HG03469 (cell line): ENCODE data around the gene CDH23.

Experiments
- ATAC-seq: cut with Tn5 transposase; IDR thresholded peaks from one replicate; pipeline ENCODE4 v1.9.1; 2021; ENCODE audit warnings: mild to moderate bottlenecking, moderate library complexity, moderate number of reproducible peaks; ENCODE audit not compliant: unreplicated experiment

The CDH23 gene

DNA sequence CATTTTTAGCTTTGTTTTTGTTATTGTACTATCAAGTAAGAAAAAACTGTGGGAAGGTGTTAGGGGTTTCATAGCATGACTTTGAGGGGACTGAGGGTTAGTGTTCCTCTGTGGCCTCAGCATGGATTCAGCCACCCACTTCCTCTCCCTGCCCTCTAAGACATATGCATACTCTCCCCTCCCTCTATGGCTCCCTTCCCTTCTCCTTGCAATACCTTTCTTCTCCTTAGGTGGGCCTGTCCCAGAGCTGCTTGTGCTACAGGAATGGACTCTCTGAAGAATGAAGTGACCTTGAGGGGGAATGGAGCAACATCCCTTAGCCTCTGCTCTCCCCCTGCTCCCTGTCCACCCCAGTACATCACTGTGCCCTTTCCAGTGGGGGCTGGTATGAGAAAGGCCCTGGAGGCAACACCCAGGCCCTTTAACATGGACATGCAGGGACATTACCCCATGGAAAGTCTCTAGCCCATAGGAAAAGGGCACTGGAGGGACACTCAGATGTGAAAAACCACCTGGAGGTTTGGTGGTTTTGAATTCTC lies 22.4 kb downstream of the CDH23 start:
- ATAC-seq, result no peak

DNA sequence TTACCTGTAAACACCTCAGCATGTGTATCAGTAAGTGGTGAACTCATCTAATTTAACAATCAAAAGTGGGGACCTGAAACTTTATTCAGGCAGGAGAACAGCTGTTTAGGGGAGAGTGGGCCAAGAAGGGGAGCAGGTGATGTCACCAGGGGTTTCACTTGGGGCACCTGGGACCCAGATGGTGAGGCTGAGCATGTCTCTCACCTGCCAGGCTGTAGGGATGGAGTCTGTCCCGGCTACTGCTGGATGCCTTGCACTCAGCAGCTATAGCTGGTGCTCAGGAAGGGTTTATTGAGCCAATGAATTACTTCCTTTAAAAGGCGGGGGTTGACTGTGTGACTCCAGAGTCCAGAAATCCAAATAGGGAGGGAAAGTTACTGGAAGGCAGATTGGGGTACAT lies 23.0 kb downstream of the CDH23 start:
- no peak for ATAC-seq

DNA sequence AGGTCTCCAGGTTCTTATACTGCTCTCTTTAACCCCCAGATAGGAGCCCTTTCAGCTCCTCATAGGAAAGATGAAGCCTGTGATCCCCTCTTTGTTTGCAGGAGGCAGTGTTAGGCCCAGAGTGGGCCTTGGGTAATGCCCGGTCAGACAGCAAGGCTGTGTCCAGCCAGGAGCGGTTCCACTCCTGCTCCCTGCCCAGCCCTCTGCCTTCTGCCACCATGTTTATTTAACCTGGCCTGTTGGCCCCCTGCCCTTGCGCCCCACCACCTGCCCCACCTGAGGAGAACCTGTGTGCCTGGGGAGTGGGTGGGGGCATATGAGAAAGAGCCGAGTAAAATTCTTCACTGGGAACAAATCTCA lies 24.3 kb downstream of the CDH23 start:
- ATAC-seq, result no peak

DNA sequence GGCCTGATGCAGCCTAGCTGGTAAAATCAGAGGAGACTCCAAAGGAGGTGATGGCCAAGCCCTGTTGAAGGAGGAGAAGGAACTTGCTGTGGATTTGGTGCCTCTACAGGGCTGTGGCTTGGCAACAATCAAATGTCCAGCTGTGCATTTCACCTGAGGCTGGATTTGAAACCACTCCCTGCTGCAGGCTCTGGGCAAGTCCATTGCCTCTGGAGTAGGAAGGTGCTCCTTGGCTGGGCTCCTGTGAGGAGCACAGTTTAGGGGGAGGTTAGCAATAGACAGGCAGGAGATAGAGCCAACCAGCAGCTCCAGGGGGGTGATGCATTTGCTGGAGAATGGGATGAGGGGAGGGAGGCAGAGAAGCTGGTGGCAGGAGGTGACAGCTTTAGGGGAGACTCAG lies 26.5 kb downstream of the CDH23 start:
- no peak for ATAC-seq

DNA sequence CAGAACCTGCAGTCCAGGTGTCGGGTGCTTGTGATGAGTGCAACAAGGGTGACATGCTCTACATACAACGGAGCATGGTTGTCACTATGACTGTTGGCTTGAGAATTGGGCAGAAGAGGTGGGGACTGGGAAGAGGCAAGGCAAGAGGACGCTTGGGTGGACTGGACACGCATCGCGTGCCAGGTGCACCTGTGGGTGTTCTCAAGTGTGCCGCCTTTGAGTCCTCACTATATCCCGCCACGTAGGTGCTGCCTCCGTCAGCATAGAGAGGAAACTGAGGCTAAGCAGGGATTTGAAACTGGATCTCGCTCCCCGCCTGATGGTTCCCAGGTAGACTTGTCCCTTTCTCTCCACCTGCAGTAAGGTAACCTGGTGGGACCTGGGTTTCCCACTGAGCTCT lies 27.2 kb downstream of the CDH23 start:
- ATAC-seq, result no peak

DNA sequence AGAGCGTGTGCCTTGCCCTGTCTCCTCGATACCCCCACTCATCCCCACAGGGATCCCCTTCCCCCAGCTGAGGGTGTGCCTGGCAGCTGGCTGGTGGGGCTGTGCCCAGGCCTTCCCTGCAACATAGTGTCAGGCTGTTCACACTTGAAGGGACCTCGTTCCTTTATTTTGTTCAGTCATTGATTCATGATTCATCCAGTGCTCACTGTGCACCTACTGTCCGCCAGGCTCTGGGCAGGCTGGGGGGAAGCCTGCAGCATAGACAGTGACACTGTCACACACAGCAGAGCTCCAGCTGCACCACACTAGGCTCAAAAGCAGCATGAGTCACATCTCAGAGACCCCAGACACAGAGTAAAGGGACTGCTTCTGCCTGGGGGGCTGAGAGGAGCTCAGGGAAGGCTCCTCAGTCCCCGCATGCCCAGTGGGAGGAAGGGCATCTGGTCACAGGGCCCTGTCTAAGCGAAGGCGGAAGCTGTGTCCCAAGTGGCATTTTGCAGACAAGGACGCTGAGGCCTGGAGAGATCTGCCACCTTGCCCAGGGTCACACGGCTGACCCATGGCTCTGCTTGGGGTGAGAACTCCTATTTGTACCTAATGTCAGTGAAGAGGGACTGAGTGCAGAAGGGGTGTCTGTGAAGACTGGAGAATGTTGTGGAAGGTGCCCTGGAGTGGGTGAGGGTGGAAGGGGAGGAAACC lies 27.9 kb downstream of the CDH23 start:
- ATAC-seq, result no peak

DNA sequence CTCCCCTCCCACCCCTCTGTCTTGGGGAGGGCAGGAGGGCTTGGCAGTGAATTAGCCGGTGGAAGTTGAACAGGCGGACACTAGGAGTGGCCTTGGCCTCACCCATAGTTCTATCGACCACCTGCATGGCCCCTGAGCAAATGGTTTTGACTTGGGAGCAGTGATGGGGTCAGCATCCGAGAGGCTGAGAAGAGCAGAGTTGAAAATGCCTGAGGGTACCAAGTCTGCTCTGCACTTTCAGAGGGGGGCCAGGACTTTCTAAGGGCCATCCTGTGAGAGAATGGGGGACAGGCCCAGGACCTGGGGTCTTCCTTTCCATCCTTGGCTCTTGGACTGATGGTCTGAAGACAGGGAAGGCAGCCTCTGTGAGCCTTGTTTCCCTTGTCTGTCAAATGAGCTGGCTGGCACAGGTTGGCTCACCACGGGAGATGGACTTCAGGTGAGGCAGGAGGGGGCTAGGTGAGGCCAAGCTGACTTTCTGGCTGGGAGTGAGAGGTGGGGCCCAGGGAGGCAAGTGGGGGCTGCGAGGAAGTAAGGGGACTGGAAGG lies 29.4 kb downstream of the CDH23 start:
- no peak for ATAC-seq

DNA sequence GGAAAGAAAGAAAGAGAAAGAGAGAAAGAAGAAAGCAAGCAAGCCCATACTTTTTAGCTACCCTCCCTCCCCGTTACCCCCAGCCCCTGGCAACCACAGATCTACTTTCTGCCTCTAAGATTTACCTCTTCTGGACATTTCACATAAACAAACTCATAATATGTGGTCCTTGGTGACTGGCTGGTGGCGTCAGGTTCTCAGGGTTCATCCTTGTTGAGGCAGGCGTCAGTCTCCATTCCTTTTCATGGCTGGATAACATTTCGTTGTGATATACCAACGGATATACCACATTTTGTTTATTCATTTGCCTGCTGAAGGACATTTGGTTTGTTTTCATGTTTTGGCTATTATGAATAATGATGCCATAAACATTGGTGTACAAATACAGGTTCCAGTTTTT lies 30.5 kb downstream of the CDH23 start:
- no peak for ATAC-seq

DNA sequence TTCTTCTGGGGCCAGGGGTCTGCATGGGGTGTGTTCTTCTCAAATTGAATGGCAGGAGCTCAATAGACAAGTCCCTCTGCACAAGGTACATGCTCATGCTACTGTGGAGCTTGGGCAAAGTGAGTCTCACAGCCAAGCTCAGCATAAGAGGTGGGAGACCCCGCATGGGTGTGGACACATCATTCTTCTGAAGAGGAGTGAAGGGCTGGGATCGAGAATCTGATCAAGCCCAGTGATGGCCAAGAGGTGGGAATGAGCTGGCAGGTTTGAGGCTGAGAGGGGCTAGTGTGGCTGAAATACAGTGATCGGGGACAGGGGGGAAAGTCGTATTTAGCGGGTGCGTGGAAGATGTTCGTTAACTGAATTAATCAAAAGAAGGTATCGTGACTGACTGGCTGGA lies 32.6 kb downstream of the CDH23 start:
- ATAC-seq, result no peak

DNA sequence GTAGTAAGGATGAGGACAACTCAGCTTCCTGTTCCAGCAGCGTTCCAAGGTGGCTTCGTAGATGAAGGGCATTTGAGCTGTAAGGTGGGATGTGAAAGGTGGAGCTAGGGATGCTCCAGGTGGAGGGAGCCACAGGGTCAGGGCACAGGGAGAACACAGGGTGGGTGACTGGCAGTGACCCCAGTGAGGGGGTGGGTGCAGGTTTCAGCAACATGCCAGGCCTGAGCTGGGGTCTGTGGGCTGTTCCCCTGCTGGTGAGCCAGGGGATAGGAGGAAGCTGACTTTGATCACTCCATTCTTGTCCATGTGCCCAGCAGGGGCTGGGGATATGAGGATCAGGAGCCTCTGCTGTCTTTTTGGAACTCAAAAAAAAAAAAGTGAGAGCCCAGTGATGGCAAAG lies 33.2 kb downstream of the CDH23 start:
- ATAC-seq, result no peak

DNA sequence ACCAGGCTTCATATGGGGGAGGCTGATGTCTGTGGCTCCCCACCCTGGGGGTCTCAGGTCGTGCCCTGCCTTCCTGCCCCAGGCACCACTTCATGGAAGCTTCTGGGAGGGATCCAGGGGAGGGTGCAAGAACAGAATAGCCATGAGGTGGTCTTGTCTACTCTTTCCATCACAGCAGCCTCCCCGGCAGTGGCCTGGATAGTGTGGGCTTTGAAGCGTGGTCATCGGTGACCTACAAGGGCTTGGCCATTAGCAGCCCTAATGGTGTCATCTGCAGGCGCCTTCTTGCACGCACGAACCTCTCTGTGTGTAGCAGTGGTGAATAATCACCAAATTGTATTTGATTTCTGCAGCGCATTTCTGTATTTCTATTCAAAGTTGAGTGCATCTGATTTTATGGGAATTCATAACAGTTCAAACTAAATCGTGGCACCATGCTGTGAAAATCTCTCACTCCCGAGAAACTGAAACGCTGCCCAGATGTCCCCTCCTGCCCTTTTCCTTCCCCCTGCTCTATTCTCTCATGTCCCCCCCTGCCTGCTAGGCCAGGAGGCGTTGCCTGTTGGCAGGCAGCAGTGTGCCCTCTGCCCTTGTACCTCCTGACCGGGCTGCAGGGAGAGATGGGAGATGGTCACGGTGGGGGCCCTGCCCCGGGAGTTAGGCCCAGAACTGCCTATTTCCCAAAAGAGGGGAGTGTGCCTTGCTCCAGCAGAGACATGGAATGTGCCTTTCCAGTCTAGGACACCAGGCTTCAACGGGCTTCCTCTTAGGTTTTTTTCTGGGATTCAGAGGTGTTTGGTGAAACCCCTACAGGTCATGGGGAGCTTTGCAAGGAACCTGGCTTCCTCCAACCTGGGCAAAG lies 34.8 kb downstream of the CDH23 start:
- ATAC-seq, result no peak

DNA sequence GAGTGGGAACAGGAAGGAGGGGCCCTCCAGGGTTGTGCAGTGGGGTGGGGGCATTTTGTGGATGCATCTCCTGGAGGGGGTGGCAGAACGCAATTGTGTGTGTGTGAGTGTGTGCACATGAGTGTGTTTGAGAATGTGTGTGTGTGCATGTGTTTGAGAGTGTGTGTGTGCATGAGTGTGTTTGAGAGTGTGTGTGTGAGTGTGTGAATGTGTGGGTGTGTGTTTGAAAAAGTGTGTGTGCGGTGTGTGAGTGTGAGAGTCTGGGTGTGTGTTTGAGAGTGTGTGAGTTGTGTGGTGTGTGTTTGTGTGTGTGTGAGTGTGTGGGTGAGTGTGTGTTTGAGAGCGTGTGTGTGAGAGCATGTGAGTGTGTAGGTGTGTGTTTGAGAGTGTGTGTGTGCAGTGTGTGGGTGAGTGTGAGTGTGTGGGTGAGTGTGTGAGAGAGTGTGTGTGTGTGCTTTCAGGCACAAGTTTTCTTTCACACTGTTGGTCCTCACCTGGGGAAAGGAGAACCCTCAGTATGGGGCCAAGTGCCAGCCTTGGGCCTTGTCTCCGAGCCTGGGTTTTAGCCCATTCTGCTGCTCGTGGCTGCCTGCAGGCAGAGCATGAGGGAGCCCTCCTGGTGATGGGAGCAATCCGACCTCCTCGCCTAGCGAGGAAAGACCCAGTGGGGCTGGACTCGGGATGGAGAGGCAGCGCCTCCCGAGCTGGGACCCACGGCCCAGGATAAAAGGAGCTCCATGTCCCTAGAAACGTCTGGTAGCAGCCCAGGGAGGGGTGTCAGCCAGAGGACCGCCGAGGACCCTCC lies 35.6 kb downstream of the CDH23 start:
- ATAC-seq, result no peak

DNA sequence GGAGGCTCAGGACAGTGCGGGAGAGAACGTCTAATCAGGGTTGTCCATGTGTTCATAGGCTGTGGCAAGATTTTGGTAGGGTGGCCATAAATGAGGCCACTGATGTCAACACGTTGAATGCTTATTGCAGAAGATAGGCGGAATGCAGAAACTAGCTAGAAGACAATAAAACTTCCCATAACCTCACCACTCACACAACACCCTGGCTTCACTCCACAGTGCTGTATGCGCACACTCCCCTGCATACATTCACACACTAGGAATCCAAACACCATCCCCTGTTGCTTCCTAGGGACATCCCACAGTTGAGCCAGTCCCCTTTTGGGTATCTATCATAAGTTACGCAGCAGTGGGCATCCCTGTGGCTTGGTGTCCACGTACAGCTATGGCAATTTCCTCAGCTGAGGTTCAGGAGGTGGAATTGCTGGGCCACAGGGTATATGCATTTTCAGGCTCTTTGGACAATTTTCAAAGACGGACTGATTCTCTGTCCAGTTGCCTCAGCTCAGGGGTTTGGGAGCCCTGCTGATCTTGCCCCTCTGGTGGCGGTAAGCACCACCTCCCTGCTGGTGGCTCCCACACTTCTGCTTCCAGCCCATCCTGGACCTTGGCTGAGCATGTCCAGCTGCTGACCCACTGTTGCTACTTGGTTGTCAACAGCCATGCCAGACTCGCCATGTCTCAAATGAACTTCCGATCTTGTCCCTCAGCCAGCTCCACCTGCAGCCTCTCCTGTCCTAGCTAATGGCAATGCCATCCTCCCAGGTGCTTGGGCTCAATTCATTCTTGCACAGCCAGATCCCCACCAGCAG lies 36.4 kb downstream of the CDH23 start:
- ATAC-seq, result no peak

DNA sequence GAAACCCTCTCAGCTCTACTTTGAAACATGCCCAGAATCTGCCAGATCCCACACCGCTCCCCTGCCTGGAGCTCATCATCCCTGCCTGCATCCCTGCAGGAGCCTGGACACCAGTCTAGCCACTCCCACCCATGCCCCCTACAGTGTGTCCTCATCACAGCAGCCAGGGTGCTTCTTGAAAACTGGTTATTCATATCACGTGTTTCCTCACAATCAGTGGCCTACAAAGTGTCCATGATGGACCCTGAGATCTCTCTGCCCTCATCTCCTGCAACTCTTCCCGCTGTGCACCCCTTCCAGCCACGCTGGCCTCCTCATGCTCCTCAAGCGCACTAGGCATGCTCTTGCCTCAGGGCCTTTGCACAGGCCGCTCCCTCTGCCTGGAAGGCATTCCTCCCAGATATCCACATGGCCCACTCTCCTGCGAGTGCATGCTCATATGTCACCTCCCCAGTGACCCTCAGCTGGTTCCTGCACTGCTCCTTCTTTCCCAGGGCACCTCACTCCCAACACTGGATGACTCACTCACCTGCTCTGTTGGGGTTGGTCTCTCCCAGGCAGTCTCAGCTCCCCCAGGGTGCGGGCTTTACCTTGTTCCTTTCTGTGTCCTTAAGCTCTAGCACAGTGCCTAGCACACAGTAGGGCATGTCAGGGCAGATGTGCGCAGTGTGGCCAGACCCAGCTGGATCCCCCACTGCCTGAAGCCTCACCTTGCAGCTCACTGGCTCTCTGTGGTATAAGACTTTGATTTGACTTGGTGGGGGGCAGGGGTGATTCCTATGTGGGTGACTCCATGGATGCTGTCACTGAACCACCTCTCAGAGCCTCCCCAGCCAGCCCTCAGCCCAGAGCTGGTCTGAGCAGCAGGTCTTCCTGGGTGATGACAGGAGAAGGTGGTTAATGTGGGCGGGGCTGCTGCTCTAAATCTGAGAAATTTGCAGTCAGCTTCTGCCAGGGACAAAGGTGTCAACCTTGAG lies 37.3 kb downstream of the CDH23 start:
- ATAC-seq, result no peak

DNA sequence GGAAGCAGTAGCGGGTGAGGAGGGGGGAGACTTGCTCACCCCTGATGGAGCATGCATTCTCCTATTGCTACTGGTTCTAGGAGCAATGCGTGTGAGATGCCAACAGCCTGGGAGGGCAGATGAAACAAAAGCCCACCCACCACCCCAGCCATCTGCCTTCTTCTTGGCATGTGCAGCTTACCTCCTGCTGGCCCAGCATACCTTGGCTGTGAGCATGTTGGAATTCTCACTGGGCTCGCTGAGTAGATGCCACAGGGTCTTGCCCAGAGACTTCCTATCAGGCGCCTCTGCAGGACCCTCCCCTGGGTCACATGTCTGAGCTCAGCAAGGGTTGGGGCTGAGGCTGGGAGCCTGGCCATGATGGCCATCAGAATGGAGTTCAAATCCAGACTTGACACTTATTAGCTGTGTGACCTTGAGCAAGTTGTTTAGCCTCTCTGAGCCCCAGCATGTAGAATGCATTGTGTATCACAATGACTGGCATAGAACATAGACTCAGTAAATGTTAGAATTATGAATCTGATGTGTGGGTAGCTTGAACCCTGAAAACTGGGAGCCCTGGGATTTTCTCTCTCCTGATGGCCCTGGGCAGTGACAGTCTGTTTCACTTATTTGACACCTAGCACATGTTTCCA lies 38.2 kb downstream of the CDH23 start:
- no peak for ATAC-seq

DNA sequence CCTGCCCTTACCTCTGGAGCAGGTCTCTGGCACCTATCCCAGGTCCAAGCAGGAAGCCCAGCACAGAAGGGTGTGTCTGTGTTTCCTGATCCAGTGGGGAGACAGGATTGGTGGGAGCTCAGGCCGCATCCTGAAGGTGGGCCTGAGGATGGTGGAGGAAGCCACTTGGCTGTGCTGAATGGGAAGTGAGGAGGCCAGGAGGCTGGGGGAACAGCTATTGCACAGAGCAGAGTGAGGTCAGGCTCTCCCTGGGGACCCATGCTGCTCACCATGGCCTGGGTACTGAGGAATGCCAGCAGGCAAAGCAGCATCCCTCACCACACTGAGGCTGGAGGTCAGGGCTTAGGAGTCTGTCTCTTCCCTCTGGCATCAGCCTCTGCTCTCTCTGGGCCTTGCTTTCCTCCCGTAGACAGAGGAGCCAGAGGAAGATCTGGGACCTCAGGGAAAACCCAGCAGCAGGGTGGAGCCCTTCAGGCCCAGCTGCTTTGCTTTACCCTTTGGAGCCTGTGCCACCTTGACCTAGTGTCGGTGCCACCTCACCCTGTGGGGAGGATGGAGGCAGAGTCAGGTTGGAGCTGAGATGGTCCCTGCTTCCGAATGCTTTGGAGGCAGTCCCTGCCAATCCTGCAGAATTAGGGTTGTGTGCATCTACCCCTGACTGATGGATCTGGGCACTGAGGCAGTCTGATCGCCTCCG lies 39.0 kb downstream of the CDH23 start:
- ATAC-seq, result no peak

DNA sequence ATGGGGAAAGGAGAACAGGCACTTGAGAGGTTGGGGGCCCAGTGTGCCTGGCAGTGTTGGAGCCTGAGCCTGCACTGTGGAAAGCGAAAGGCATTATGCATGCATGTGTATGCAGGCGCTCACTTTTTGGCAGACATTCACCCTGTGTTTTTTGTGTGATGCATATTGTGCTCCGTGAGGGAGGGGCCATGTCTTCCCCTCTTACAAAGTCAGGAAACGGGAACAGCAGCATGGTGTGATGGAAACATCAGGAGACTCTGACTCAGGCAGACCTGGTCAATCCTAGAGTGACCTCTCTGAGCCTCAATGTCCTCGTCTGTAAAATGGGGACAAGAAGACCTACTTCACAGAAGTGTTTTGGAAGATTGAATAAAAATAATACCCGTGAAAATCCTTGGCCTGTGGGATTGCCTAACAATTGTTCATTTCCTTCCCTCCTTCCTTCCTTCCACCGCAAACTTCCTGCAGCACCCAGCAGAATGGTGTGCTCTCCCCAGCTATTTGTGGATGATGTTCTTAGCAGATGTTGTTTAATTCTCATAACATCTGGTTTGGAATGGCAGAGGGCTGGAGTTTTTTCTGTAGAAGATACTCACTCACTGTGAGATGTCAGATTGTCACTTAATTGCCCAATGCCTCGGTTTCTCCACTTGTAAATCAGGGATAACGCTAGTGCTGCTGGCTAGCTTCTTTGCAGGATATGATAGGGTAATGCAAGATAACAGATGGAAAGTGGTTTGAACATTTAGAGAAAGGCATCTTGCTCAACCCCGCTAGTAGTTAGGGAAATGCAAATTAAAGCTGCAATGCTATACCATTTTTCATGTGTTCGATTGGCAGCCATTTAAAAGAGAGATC lies 39.8 kb downstream of the CDH23 start:
- no peak for ATAC-seq
